Measurements from ENCODE around the gene CARNS1.

The CARNS1 gene

GRCh38 chr11:67376063-67376820, 39.2 kb upstream of the CARNS1 start:
- no peak for DNase-seq
- peaks cover 0 to 61% (median 51%) of the 10 kb centered on the region in 4 experiments for H3K4me1 ChIP-seq (ENCODE audit: control extremely low read depth in 1 of 4, control insufficient read depth in 4 of 4, insufficient read depth in 4 of 4, low read length in 3 of 4)
- WGBS (ENCODE audit: insufficient coverage): 97% methylated on average over 5 of the region's 7 CpGs
- no peaks in the 10 kb centered on the region for H3K36me3 ChIP-seq (ENCODE audit: control insufficient read depth in 4 of 4, insufficient read depth in 4 of 4, low read length in 3 of 4)
- CTCF ChIA-PET: interaction anchor here (0.7 to 25.8 kb wide), 6 partner anchors 10 to 40 kb away, joined by 3 to 892 read pairs (median 10); partner anchors contain the start of genes POLD4 and RAD9A
- H3K9me3 ChIP-seq (ENCODE audit: control extremely low read depth in 1 of 5, control insufficient read depth in 4 of 5, insufficient read depth in 2 of 5, low read depth in 1 of 5, low read length in 4 of 5): no peaks in the 10 kb centered on the region
- H3K27me3 ChIP-seq (replicated peaks in 2 of 5; ENCODE audit: control insufficient read depth in 4 of 5, insufficient read depth in 5 of 5, low read length in 4 of 5): peaks cover 0 to 14% (median 0%) of the 10 kb centered on the region in 5 experiments
- POLR2A ChIA-PET: interaction anchor here (1.0 kb wide), 1 partner anchor 41 kb away, joined by 3 read pairs; no protein-coding TSS in a partner anchor
- no peak overlapping the region for H3K4me3 ChIP-seq (ENCODE audit: control insufficient read depth in 1 of 7, extremely low read depth in 1 of 7, insufficient read depth in 4 of 7, low read depth in 2 of 7, low read length in 6 of 7)
- H3K27ac ChIP-seq (ENCODE audit: insufficient read depth in 1 of 2, low read depth in 1 of 2, low read length in 2 of 2, poor library complexity in 1 of 2, severe bottlenecking in 2 of 2): no peak overlapping the region

- Histone ChIP-seq H3K4me3 (ENCODE audit: control insufficient read depth in 1 of 7, extremely low read depth in 1 of 7, insufficient read depth in 4 of 7, low read depth in 2 of 7, low read length in 6 of 7) (no peak overlapping the region), H3K9me3 (ENCODE audit: control extremely low read depth in 1 of 5, control insufficient read depth in 4 of 5, insufficient read depth in 2 of 5, low read depth in 1 of 5, low read length in 4 of 5) (no peaks in the 10 kb centered on the region), H3K27ac (ENCODE audit: insufficient read depth in 1 of 2, low read depth in 1 of 2, low read length in 2 of 2, poor library complexity in 1 of 2, severe bottlenecking in 2 of 2) (no peak overlapping the region), H3K27me3 (replicated peaks in 2 of 5; ENCODE audit: control insufficient read depth in 4 of 5, insufficient read depth in 5 of 5, low read length in 4 of 5) (peaks cover 0 to 9% (median 0%) of the 10 kb centered on the region in 5 experiments), H3K4me1 (ENCODE audit: control extremely low read depth in 1 of 4, control insufficient read depth in 4 of 4, insufficient read depth in 4 of 4, low read length in 3 of 4) (peaks cover 0 to 61% (median 50%) of the 10 kb centered on the region in 4 experiments), H3K36me3 (ENCODE audit: control insufficient read depth in 4 of 4, insufficient read depth in 4 of 4, low read length in 3 of 4) (no peaks in the 10 kb centered on the region)
- no peak for DNase-seq
- 100% methylated on average over 2 of the region's 6 CpGs for WGBS (ENCODE audit: insufficient coverage)
- ChIA-PET CTCF (interaction anchor here (0.7 to 25.8 kb wide), 7 partner anchors 10 to 55 kb away, joined by 3 to 892 read pairs (median 4); partner anchors contain the start of genes POLD4 and RAD9A), POLR2A (no interaction called here)
These were observed 38.3 kb upstream of the CARNS1 start for GRCh38 chr11:67376873-67377808.

GRCh38 chr11:67378544-67378943, 36.9 kb upstream of the CARNS1 start:
- DNase-seq: no peak
- POLR2A ChIA-PET: no interaction called here

GRCh38 chr11:67379061-67380058, 36.1 kb upstream of the CARNS1 start:
- no peak overlapping the region for H3K27ac ChIP-seq (ENCODE audit: insufficient read depth in 1 of 2, low read depth in 1 of 2, low read length in 2 of 2, poor library complexity in 1 of 2, severe bottlenecking in 2 of 2)
- WGBS (ENCODE audit: insufficient coverage): 63% methylated on average over 12 of the region's 23 CpGs
- peaks cover 0 to 47% (median 38%) of the 10 kb centered on the region in 4 experiments for H3K4me1 ChIP-seq (ENCODE audit: control extremely low read depth in 1 of 4, control insufficient read depth in 4 of 4, insufficient read depth in 4 of 4, low read length in 3 of 4)
- H3K36me3 ChIP-seq (ENCODE audit: control insufficient read depth in 4 of 4, insufficient read depth in 4 of 4, low read length in 3 of 4): no peaks in the 10 kb centered on the region
- no peaks in the 10 kb centered on the region for H3K9me3 ChIP-seq (ENCODE audit: control extremely low read depth in 1 of 5, control insufficient read depth in 4 of 5, insufficient read depth in 2 of 5, low read depth in 1 of 5, low read length in 4 of 5)
- CTCF ChIA-PET: interaction anchor here (0.8 to 25.8 kb wide), 9 partner anchors 9 to 288 kb away, joined by 3 to 892 read pairs (median 8); partner anchors contain the start of genes POLD4 and PPP1CA
- peaks cover 0 to 6% (median 0%) of the 10 kb centered on the region in 5 experiments for H3K27me3 ChIP-seq (replicated peaks in 2 of 5; ENCODE audit: control insufficient read depth in 4 of 5, insufficient read depth in 5 of 5, low read length in 4 of 5)
- POLR2A ChIA-PET: no interaction called here
- no peak for DNase-seq
- no peak overlapping the region for H3K4me3 ChIP-seq (ENCODE audit: control insufficient read depth in 1 of 7, extremely low read depth in 1 of 7, insufficient read depth in 4 of 7, low read depth in 2 of 7, low read length in 6 of 7)

More at GRCh38 chr11:67378544-67378943, 36.9 kb upstream of the CARNS1 start:
- WGBS (ENCODE audit: insufficient coverage): 93% methylated on average over 4 of the region's 4 CpGs
- no peaks in the 10 kb centered on the region for H3K36me3 ChIP-seq (ENCODE audit: control insufficient read depth in 4 of 4, insufficient read depth in 4 of 4, low read length in 3 of 4)
- peaks cover 0 to 9% (median 0%) of the 10 kb centered on the region in 5 experiments for H3K27me3 ChIP-seq (replicated peaks in 2 of 5; ENCODE audit: control insufficient read depth in 4 of 5, insufficient read depth in 5 of 5, low read length in 4 of 5)
- H3K4me3 ChIP-seq (ENCODE audit: control insufficient read depth in 1 of 7, extremely low read depth in 1 of 7, insufficient read depth in 4 of 7, low read depth in 2 of 7, low read length in 6 of 7): no peak overlapping the region
- CTCF ChIA-PET: interaction anchor here (0.8 to 25.8 kb wide), 9 partner anchors 8 to 287 kb away, joined by 3 to 892 read pairs (median 11); partner anchors contain the start of genes POLD4 and PPP1CA
- no peak overlapping the region for H3K27ac ChIP-seq (ENCODE audit: insufficient read depth in 1 of 2, low read depth in 1 of 2, low read length in 2 of 2, poor library complexity in 1 of 2, severe bottlenecking in 2 of 2)
- no peaks in the 10 kb centered on the region for H3K9me3 ChIP-seq (ENCODE audit: control extremely low read depth in 1 of 5, control insufficient read depth in 4 of 5, insufficient read depth in 2 of 5, low read depth in 1 of 5, low read length in 4 of 5)
- H3K4me1 ChIP-seq (ENCODE audit: control extremely low read depth in 1 of 4, control insufficient read depth in 4 of 4, insufficient read depth in 4 of 4, low read length in 3 of 4): peaks cover 0 to 55% (median 46%) of the 10 kb centered on the region in 4 experiments

GRCh38 chr11:67381244-67381972, 34.1 kb upstream of the CARNS1 start:
- DNase-seq: peak in 2 of 3 donors; percentile 59 to 61
- ChIA-PET POLR2A (interaction anchor here (0.6 to 2.0 kb wide), 2 partner anchors 24 to 28 kb away, joined by 4 to 10 read pairs; partner anchors contain the start of gene POLD4), CTCF (interaction anchor here (0.7 to 25.8 kb wide), 24 partner anchors 8 to 301 kb away, joined by 3 to 892 read pairs (median 4); partner anchors contain the start of genes CLCF1, POLD4 and PPP1CA)
- Histone ChIP-seq H3K27ac (ENCODE audit: insufficient read depth in 1 of 2, low read depth in 1 of 2, low read length in 2 of 2, poor library complexity in 1 of 2, severe bottlenecking in 2 of 2) (peak overlapping the region in 1 of 2 experiments; percentile 19), H3K36me3 (ENCODE audit: control insufficient read depth in 4 of 4, insufficient read depth in 4 of 4, low read length in 3 of 4) (no peaks in the 10 kb centered on the region), H3K4me1 (ENCODE audit: control extremely low read depth in 1 of 4, control insufficient read depth in 4 of 4, insufficient read depth in 4 of 4, low read length in 3 of 4) (peaks cover 0 to 39% (median 28%) of the 10 kb centered on the region in 4 experiments), H3K27me3 (replicated peaks in 2 of 5; ENCODE audit: control insufficient read depth in 4 of 5, insufficient read depth in 5 of 5, low read length in 4 of 5) (no peaks in the 10 kb centered on the region), H3K9me3 (ENCODE audit: control extremely low read depth in 1 of 5, control insufficient read depth in 4 of 5, insufficient read depth in 2 of 5, low read depth in 1 of 5, low read length in 4 of 5) (no peaks in the 10 kb centered on the region), H3K4me3 (ENCODE audit: control insufficient read depth in 1 of 7, extremely low read depth in 1 of 7, insufficient read depth in 4 of 7, low read depth in 2 of 7, low read length in 6 of 7) (peak overlapping the region in 2 of 7 experiments; percentile 8 to 57)
- 50% methylated on average over 12 of the region's 13 CpGs for WGBS (ENCODE audit: insufficient coverage)

Measured in common myeloid progenitor, CD34-positive (primary cell).